GM12878 (cell line): Measurements from ENCODE around the gene ARID5B. TPM values are rescaled to one million over a fixed set of nuclear protein-coding genes. Genes with fewer than 3 reads are reported as not detected.

Experiments
- ATAC-seq: fragments of 200-7000 bp; cut with Tn5 transposase; 3 replicates; pipeline ENCODE4 v1.9.1; 2020; ENCODE audit warnings: mild to moderate bottlenecking, moderate library complexity
- BruUV-seq: library from RNA; stranded (reverse); fragments of 400-500 nt; replicated peaks from 2 replicates; lab custom pipeline; 2021; lab: Mats Ljungman, UMichigan
- CTCF ChIA-PET: fragments of 300-600 bp; sonication (Branson Sonifier 250); formaldehyde crosslinking; extraction: SDS; loops from one replicate; lab custom pipeline; 2021; ENCODE audit warnings: inconsistent platforms; lab: Yijun Ruan, JAX
- POLR2A ChIA-PET: fragments of 350-600 bp; formaldehyde crosslinking; extraction: SDS; loops from one replicate; lab custom pipeline; 2021; ENCODE audit warnings: inconsistent platforms; lab: Charles Lee
- RAD21 ChIA-PET: fragments of 300-600 bp; sonication (Branson Sonifier 250); formaldehyde crosslinking; loops from one replicate; lab custom pipeline; 2023; ENCODE audit warnings: antibody characterized with exemption; ENCODE audit not compliant: unreplicated experiment; lab: Charles Lee
- SMC1A ChIA-PET: fragments of 300-600 bp; sonication (Branson Sonifier 250); formaldehyde crosslinking; loops from one replicate; lab custom pipeline; 2023; ENCODE audit not compliant: unreplicated experiment, uncharacterized antibody; lab: Charles Lee
- DNase-seq: peaks from one replicate; pipeline ENCODE4 v3.0.0-alpha.2; 2011; ENCODE audit warnings: low read depth, low spot score
- FAIRE-seq: peaks from 3 replicates; lab custom pipeline; 2011; peaks lifted over from hg19 to GRCh38; lab: Jason Lieb, UNC
- H2AFZ ChIP-seq: 2 replicates; pipeline ENCODE4 v1.6.0; 2011; ENCODE audit warnings: low read depth, low read length, control low read depth; ENCODE audit not compliant: control insufficient read depth
- H3K27ac ChIP-seq: 2 replicates; pipeline ENCODE4 v1.5.1; 2011; ENCODE audit warnings: control low read depth; ENCODE audit not compliant: control insufficient read depth, insufficient read depth
- H3K27me3 ChIP-seq, 2 experiments: replicated peaks in 1 of 2; 2 replicates each; pipeline versions ENCODE4 v1.6.0 to v1.6.1; 2011; ENCODE audit warnings: low read length in 1 of 2; ENCODE audit not compliant: control insufficient read depth in 2 of 2, insufficient read depth in 2 of 2
- H3K36me3 ChIP-seq, 2 experiments: 2 replicates each; pipeline ENCODE4 v1.5.1; 2011; ENCODE audit warnings: low read length in 1 of 2; ENCODE audit not compliant: control insufficient read depth in 2 of 2, insufficient read depth in 2 of 2
- H3K4me1 ChIP-seq: 2 replicates; pipeline ENCODE4 v1.6.1; 2011; ENCODE audit warnings: mild to moderate bottlenecking, low read length, moderate library complexity, mixed read lengths; ENCODE audit not compliant: control insufficient read depth, insufficient read depth
- H3K4me2 ChIP-seq: 2 replicates; pipeline ENCODE4 v1.6.0; 2011; ENCODE audit warnings: control low read depth; ENCODE audit not compliant: control insufficient read depth, insufficient read depth
- H3K4me3 ChIP-seq: fragments of 200-600 bp; sonication (generic); 2 replicates; pipeline ENCODE4 v1.5.1; 2016
- H3K79me2 ChIP-seq: 2 replicates; pipeline ENCODE4 v1.6.0; 2011; ENCODE audit warnings: low read length; ENCODE audit not compliant: control insufficient read depth, insufficient read depth
- H3K9ac ChIP-seq: 2 replicates; pipeline ENCODE4 v1.8.0; 2011; ENCODE audit warnings: low read length, control low read depth, mixed read lengths; ENCODE audit not compliant: control insufficient read depth, insufficient read depth
- H3K9me3 ChIP-seq: replicated peaks from 3 replicates; pipeline ENCODE4 v1.5.1; 2011; ENCODE audit warnings: mild to moderate bottlenecking, low read length; ENCODE audit not compliant: control insufficient read depth, insufficient read depth
- H4K20me1 ChIP-seq: 2 replicates; pipeline ENCODE4 v1.6.0; 2011; ENCODE audit not compliant: control insufficient read depth, insufficient read depth
- MTA2 ChIP-seq: fragments of 450-650 bp; IDR thresholded peaks from 2 replicates; pipeline ENCODE4 v1.6.1; 2016; ENCODE audit warnings: low read depth, mild to moderate bottlenecking, moderate library complexity
- TCF3 ChIP-seq: IDR thresholded peaks from 2 replicates; pipeline ENCODE4 v1.6.1; 2012; ENCODE audit warnings: low read depth, mild to moderate bottlenecking, low read length, borderline replicate concordance; ENCODE audit not compliant: insufficient read depth
- YBX1 ChIP-seq: fragments of 450-650 bp; IDR thresholded peaks from 2 replicates; pipeline ENCODE4 v1.6.1; 2016; ENCODE audit warnings: antibody characterized with exemption
- WGBS: methylation state at CpG from one replicate; pipeline ENCODE4 v1.1.6; 2016; ENCODE audit warnings: low lambda C conversion rate; ENCODE audit not compliant: insufficient replicate concordance, insufficient coverage; ENCODE audit errors: missing lambda C conversion rate; 5-methylcytosine and 5-hydroxymethylcytosine counted together
- in situ Hi-C: fragments of 300-500 bp; cut with MboI; formaldehyde crosslinking; loops from 9 replicates; pipeline ENCODE4 v1.14.3; 2018; ENCODE audit warnings: mixed read lengths
- intact Hi-C: fragments of 100-400 bp; cut with micrococcal nuclease; formaldehyde crosslinking; loops from one replicate; pipeline ENCODE4 v1.14.2; 2022; ENCODE audit not compliant: unreplicated experiment
- polyA plus RNA-seq, 11 experiments: library from polyadenylated mRNA; depleted of rRNA in 4 of 11; unstranded in 6 of 11; stranded (reverse) in 5 of 11; fragments of >200 nt; fragmentation: Nextera tagmentation in 4 of 11; fragmentation: Illumina TruSeq in 1 of 11; extraction: Ambion mirVana in 4 of 11; extraction: Trizol in 1 of 11; gene quantifications; 1 replicate in 1 of 11; 2 replicates in 10 of 11; pipeline versions ENCODE4 v1.2.1 to v1.2.3, GENCODE V29; 2011 to 2016; ENCODE audit warnings: inconsistent platforms in 2 of 11, missing spikeins in 2 of 11, low read depth in 1 of 11
- total RNA-seq, 4 experiments: library from RNA; depleted of rRNA in 3 of 4; stranded (reverse); fragments of >200 nt in 3 of 4; fragmentation: Illumina TruSeq in 1 of 4; extraction: Trizol in 1 of 4; gene quantifications; 2 replicates each; pipeline versions ENCODE4 v1.2.1 to v1.2.3, GENCODE V29; 2013 to 2021
- TF ChIP-seq, protein P1 (sequence below): IDR thresholded peaks from 2 replicates; pipeline ENCODE4 v1.6.1; 2012; ENCODE audit warnings: low read length, inconsistent platforms

ARID5B gene
- total and polyA plus RNA-seq, 10 of the 15 experiments (the other 5 are each of a cell fraction or from before 2014, with no cell fraction given) = 2.7 to 8.5 (median 6.1) TPM

DNA sequence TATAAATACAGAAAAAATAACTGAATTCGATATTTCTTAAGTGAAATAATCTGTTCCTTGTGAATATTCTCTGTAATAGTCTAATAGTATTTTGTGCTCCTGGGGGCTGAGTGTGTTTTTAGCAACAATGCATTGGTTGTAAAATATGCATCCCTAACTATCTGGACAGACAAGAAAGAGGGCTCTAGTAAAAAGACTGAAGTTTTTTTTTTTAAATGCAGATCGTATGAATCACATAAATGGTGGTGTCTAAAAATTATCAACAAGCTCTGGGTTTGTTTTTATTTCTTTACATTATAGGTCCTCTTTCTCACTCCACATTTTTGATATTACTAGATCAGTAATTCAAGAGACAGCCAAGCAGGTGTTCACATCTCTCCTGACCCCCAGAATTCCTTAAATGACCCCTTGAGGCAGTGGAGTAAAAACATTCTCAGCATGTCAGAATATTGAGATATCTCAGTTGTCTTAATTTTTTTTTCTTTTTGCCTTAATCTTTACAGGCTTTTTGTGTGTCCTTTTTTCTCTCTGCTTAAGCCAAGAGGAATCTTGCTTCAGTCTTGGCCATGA is 18.2 kb downstream of the ARID5B start:
- FAIRE-seq (no peak), ATAC-seq (no peak), DNase-seq (no peak)
- WGBS = 97% methylated on average over 2 of the region's 2 CpGs
- peaks cover 0 to 11% of the 10 kb centered on the region in 2 experiments; a peak in 2 of 4 replicates for H3K36me3 ChIP-seq
- H3K79me2 ChIP-seq = peaks cover 26% of the 10 kb centered on the region
- H3K4me3 ChIP-seq = no peak overlapping the region
- no peak overlapping the region for H3K27ac ChIP-seq
- BruUV-seq = TSS peak; percentile 7
- no peak overlapping the region for H3K9ac ChIP-seq
- H3K4me1 ChIP-seq = no peaks in the 10 kb centered on the region
- in situ Hi-C loops = no loop called here
- RAD21 ChIA-PET = no interaction called here
- CTCF ChIA-PET = no interaction called here
- H3K9me3 ChIP-seq = peaks cover 7% of the 10 kb centered on the region; the same call in 1 of the 3 replicates
- H3K4me2 ChIP-seq = no peak overlapping the region
- POLR2A ChIA-PET = interaction anchor here (0.5 to 0.7 kb wide), 2 partner anchors 86 to 106 kb away, joined by 4 to 5 read pairs; no protein-coding TSS in a partner anchor
- intact Hi-C loops = no loop called here
- H2AFZ ChIP-seq = no peak overlapping the region
- SMC1A ChIA-PET = interaction anchor here (0.7 kb wide), 1 partner anchor 161 kb away, joined by 3 read pairs; no protein-coding TSS in a partner anchor
- TF ChIP-seq, protein P1, sequence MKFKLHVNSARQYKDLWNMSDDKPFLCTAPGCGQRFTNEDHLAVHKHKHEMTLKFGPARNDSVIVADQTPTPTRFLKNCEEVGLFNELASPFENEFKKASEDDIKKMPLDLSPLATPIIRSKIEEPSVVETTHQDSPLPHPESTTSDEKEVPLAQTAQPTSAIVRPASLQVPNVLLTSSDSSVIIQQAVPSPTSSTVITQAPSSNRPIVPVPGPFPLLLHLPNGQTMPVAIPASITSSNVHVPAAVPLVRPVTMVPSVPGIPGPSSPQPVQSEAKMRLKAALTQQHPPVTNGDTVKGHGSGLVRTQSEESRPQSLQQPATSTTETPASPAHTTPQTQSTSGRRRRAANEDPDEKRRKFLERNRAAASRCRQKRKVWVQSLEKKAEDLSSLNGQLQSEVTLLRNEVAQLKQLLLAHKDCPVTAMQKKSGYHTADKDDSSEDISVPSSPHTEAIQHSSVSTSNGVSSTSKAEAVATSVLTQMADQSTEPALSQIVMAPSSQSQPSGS = no peak
- no peak for TF ChIP-seq YBX1
- H3K27me3 ChIP-seq = no peaks in the 10 kb centered on the region
- H4K20me1 ChIP-seq = no peaks in the 10 kb centered on the region

DNA sequence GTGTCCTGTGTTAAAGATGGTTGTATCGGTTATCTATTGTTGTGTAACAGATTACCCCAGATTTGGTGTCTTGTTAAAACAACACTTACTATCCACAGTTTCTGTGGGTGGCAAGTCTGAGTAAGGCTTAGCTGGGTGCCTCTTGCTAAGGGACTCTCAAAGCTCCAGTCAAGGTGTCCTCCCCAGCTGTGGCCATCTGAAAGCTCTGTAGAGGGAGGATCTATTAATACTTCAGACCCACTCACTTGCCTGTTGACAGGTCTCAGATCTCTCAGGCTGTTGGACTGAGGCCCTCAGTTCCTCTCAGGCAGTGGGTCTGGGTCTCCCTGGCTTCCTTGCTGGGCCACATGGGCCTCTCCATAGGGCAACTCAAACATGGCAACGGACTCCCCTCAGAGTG is 19.6 kb downstream of the ARID5B start:
- WGBS = 98% methylated on average over 2 of the region's 2 CpGs
- ChIA-PET CTCF (no interaction called here), POLR2A (interaction anchor here (0.7 kb wide), 1 partner anchor 150 kb away, joined by 4 read pairs; no protein-coding TSS in a partner anchor), RAD21 (no interaction called here), SMC1A (no interaction called here)
- intact Hi-C loops (no loop called here), in situ Hi-C loops (no loop called here)
- Histone ChIP-seq H2AFZ (no peak overlapping the region), H3K27me3 (no peaks in the 10 kb centered on the region), H3K9me3 (peaks cover 7% of the 10 kb centered on the region; the same call in 2 of the 3 replicates), H3K4me3 (no peak overlapping the region), H3K27ac (no peak overlapping the region), H3K4me1 (no peaks in the 10 kb centered on the region), H3K4me2 (no peak overlapping the region), H3K79me2 (peaks cover 21% of the 10 kb centered on the region), H3K36me3 (peaks cover 0 to 18% of the 10 kb centered on the region in 2 experiments; a peak in 1 of 4 replicates), H4K20me1 (no peaks in the 10 kb centered on the region), H3K9ac (no peak overlapping the region)
- FAIRE-seq (no peak), ATAC-seq (peak; percentile 32; the same call in 2 of the 3 replicates), DNase-seq (no peak)
- no TSS peak for BruUV-seq
- 0 out of 2 replicates have a peak, but pooled peaks have one; percentile 15 for TF ChIP-seq TCF3
- TF ChIP-seq MTA2 = no peak
